Body of pancreas (tissue), 4 donors: ENCODE results near the gene GALR1.
"Not testable (repeated sequence)": the region's sequence is repeated elsewhere in the genome, so short reads cannot be mapped to it uniquely, and the experiment has no call there.

Experiments
- CTCF ChIP-seq, 7 experiments: fragments of 450-650 bp in 4 of 7; fragments of 200-600 bp in 3 of 7; sonication (generic) in 3 of 7; IDR thresholded peaks; one replicate each; pipeline ENCODE4 v1.5.1; 2016 to 2019; ENCODE audit warnings: antibody characterized with exemption in 7 of 7
- POLR2A ChIP-seq, 3 donors: fragments of 450-650 bp; IDR thresholded peaks; one replicate each; pipeline ENCODE4 v1.6.1; 2016; ENCODE audit warnings: antibody characterized with exemption in 3 of 3, mild to moderate bottlenecking in 2 of 3

GRCh38 chr18:77290841-77291240, 41.2 kb downstream of the GALR1 start:
- not testable (repeated sequence) for TF ChIP-seq CTCF, POLR2A (IDR thresholded peaks at IDR 0.05)
